Astrocyte (in vitro differentiated cells and primary cell): Measurements from ENCODE around the gene BLACAT1.

ENCODE experiments used
- CTCF ChIP-seq: IDR thresholded peaks from 2 replicates; pipeline ENCODE4 v1.5.1; 2011; ENCODE audit warnings: low read depth, mild to moderate bottlenecking, inconsistent platforms, low read length, moderate library complexity; ENCODE audit not compliant: insufficient read depth
- EZH2 ChIP-seq: IDR thresholded peaks from 2 replicates; pipeline ENCODE4 v1.6.1; 2012; ENCODE audit warnings: mild to moderate bottlenecking, low read length, inconsistent platforms; ENCODE audit not compliant: insufficient read depth

DNA sequence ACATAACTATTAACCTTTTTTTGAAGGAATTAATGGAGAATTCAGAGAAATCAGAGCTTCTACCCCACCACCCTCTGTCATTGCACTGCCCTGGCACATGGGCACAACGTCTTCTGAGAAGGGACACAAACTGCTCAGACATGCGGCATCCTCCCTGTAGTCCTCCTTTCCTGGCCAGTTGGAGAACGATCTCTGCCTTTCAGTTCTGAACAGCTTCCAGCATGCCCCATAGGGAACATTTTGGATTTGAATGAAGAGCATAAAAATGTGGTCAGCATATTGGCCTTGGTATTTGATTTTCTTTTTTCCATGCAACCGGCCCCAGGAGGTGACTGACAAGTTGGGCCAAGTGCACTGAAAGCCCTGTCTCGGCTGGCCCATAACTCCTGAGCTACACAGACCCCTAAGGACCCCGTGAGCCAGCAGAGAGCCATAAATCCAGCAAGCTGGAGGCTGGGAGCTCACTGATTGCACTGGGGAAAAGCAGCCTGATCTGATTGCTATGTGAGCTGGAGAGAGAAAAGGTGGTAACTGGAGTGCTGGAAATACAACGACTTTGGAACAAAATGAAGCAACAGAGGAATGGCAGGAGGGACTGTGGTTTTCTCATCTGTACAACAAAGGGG is 10.9 kb upstream of the BLACAT1 start:
- TF ChIP-seq CTCF, result no peak
- no peak for TF ChIP-seq EZH2
